ENCODE data around the gene BICRA. TPM values are rescaled to one million over a fixed set of nuclear protein-coding genes. Genes with fewer than 3 reads are reported as not detected.

BICRA gene
- polyA plus RNA-seq, 1 donor (not counting 4 experiments of a cell fraction or from before 2014, with no cell fraction given) = 0.42 TPM

DNA sequence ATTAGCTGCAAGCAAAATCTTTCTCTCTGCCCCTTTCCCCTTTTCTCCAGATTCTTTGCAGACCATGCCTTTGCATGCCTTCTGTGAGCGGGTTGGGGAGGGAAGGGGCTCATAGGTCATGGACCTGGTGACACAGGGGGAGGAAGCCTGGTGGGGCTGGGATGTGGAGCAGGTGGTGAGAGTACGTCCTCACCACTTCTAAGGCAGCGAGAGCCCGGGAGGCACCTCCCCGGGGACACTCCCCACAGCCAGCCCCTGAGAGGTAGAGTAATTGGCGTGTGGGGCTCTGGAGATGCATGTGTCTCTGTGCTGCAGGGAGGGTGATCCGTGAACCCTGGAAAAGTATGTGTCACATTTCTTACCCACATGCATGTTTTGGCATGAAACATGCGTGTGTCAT, 61.8 kb downstream of the BICRA start:
- Histone ChIP-seq H3K4me2 (ENCODE audit: control insufficient read depth, extremely low read depth, insufficient read depth, low read depth, low read length) (no peak overlapping the region), H3K36me3 (ENCODE audit: control insufficient read depth in 2 of 2, extremely low read depth in 1 of 2, insufficient read depth in 2 of 2, low read length in 2 of 2) (peaks cover 12 to 24% of the 10 kb centered on the region in 2 experiments), H3K27ac (ENCODE audit: control insufficient read depth, insufficient read depth, low read length) (no peak overlapping the region), H3K27me3 (ENCODE audit: control insufficient read depth, extremely low read depth, insufficient read depth, low read length) (no peaks in the 10 kb centered on the region), H3K79me2 (ENCODE audit: control insufficient read depth, insufficient read depth, low read length) (peaks cover 8% of the 10 kb centered on the region), H3K9me3 (ENCODE audit: control insufficient read depth, low read depth, low read length) (no peaks in the 10 kb centered on the region), H3K4me1 (ENCODE audit: control insufficient read depth, extremely low read depth, insufficient read depth, low read length) (peaks cover 21% of the 10 kb centered on the region), H3K9ac (ENCODE audit: control insufficient read depth, extremely low read depth, insufficient read depth, low read length) (no peak overlapping the region), H3K9me1 (ENCODE audit: control insufficient read depth, extremely low read depth, insufficient read depth, low read length) (no peaks in the 10 kb centered on the region), H4K20me1 (ENCODE audit: control insufficient read depth, extremely low read depth, insufficient read depth, low read length) (peaks cover under 1% of the 10 kb centered on the region), H3K4me3 (ENCODE audit: control insufficient read depth in 2 of 3, extremely low read depth in 1 of 3, insufficient read depth in 2 of 3, low read depth in 1 of 3, low read length in 3 of 3) (no peak overlapping the region), H2AFZ (ENCODE audit: control insufficient read depth, low read length) (no peak overlapping the region)
- dilution Hi-C loops (cut with MboI; ENCODE audit: extremely low pct_ligation_motif_present, low sequenced_read_pairs) = no loop called here
- DNase-seq (ENCODE audit: low read depth, low spot score) (no peak), FAIRE-seq (no peak)
- TF ChIP-seq, protein P1, sequence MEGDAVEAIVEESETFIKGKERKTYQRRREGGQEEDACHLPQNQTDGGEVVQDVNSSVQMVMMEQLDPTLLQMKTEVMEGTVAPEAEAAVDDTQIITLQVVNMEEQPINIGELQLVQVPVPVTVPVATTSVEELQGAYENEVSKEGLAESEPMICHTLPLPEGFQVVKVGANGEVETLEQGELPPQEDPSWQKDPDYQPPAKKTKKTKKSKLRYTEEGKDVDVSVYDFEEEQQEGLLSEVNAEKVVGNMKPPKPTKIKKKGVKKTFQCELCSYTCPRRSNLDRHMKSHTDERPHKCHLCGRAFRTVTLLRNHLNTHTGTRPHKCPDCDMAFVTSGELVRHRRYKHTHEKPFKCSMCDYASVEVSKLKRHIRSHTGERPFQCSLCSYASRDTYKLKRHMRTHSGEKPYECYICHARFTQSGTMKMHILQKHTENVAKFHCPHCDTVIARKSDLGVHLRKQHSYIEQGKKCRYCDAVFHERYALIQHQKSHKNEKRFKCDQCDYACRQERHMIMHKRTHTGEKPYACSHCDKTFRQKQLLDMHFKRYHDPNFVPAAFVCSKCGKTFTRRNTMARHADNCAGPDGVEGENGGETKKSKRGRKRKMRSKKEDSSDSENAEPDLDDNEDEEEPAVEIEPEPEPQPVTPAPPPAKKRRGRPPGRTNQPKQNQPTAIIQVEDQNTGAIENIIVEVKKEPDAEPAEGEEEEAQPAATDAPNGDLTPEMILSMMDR (optimal IDR thresholded peaks at IDR 0.05 in 1 of 3, IDR thresholded peaks at IDR 0.05 in 1 of 3, conservative IDR thresholded peaks at IDR 0.05 in 1 of 3; ENCODE audit: extremely low read depth in 1 of 3, insufficient read depth in 2 of 3, low read length in 3 of 3) = no peak
- TF ChIP-seq EZH2 (IDR thresholded peaks at IDR 0.05; ENCODE audit: low read length) = no peak

DNA sequence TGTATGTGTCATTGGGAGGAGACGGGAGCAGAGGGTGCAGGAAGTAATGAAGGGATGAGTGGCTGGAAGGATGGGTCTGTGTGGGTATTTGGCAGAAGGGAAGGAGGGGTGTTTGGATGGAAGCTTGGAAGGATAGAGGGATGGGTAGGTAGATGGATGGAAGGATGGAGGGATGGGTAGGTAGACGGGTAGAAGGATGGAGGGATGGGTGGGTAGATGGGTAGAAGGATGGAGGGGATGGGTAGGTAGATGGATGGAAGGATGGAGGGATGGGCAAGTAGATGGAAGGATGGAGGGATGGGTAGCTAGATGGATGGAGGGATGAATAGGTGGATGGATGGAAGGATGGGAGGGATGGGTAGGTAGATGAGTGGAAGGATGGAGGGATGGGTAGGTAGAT, 62.6 kb downstream of the BICRA start:
- no peak overlapping the region for H3K9ac ChIP-seq (ENCODE audit: control insufficient read depth, extremely low read depth, insufficient read depth, low read length)
- peaks cover 5% of the 10 kb centered on the region for H3K79me2 ChIP-seq (ENCODE audit: control insufficient read depth, insufficient read depth, low read length)
- TF ChIP-seq, protein P1 (optimal IDR thresholded peaks at IDR 0.05 in 1 of 3, IDR thresholded peaks at IDR 0.05 in 1 of 3, conservative IDR thresholded peaks at IDR 0.05 in 1 of 3; ENCODE audit: extremely low read depth in 1 of 3, insufficient read depth in 2 of 3, low read length in 3 of 3) = no peak
- no peak for TF ChIP-seq EZH2 (IDR thresholded peaks at IDR 0.05; ENCODE audit: low read length)
- DNase-seq (ENCODE audit: low read depth, low spot score) = no peak
- no peaks in the 10 kb centered on the region for H3K9me1 ChIP-seq (ENCODE audit: control insufficient read depth, extremely low read depth, insufficient read depth, low read length)
- no peak overlapping the region for H3K4me2 ChIP-seq (ENCODE audit: control insufficient read depth, extremely low read depth, insufficient read depth, low read depth, low read length)
- no peaks in the 10 kb centered on the region for H3K9me3 ChIP-seq (ENCODE audit: control insufficient read depth, low read depth, low read length)
- peaks cover 13 to 24% of the 10 kb centered on the region in 2 experiments for H3K36me3 ChIP-seq (ENCODE audit: control insufficient read depth in 2 of 2, extremely low read depth in 1 of 2, insufficient read depth in 2 of 2, low read length in 2 of 2)
- no peak overlapping the region for H3K4me3 ChIP-seq (ENCODE audit: control insufficient read depth in 2 of 3, extremely low read depth in 1 of 3, insufficient read depth in 2 of 3, low read depth in 1 of 3, low read length in 3 of 3)
- H2AFZ ChIP-seq (ENCODE audit: control insufficient read depth, low read length) = no peak overlapping the region
- no peaks in the 10 kb centered on the region for H4K20me1 ChIP-seq (ENCODE audit: control insufficient read depth, extremely low read depth, insufficient read depth, low read length)
- no peak overlapping the region for H3K27ac ChIP-seq (ENCODE audit: control insufficient read depth, insufficient read depth, low read length)
- no peak for FAIRE-seq
- H3K4me1 ChIP-seq (ENCODE audit: control insufficient read depth, extremely low read depth, insufficient read depth, low read length) = peaks cover 15% of the 10 kb centered on the region
- no peaks in the 10 kb centered on the region for H3K27me3 ChIP-seq (ENCODE audit: control insufficient read depth, extremely low read depth, insufficient read depth, low read length)
- dilution Hi-C loops (cut with MboI; ENCODE audit: extremely low pct_ligation_motif_present, low sequenced_read_pairs) = no loop called here

Data from keratinocyte (primary cell).